Activated T-helper 9 cell treated with anti-CD3 and anti-CD28 coated beads, Interleukin-2, amount 50 U/mL, for 16 hours (primary cell): ENCODE results near the gene E4F1.
"Not testable (repeated sequence)": the region's sequence is repeated elsewhere in the genome, so short reads cannot be mapped to it uniquely, and the experiment has no call there.

ENCODE experiments used
- DNase-seq: peaks from one replicate; pipeline ENCODE4 v3.0.0-alpha.2; 2020; ENCODE audit warnings: low read depth

E4F1 gene

DNA sequence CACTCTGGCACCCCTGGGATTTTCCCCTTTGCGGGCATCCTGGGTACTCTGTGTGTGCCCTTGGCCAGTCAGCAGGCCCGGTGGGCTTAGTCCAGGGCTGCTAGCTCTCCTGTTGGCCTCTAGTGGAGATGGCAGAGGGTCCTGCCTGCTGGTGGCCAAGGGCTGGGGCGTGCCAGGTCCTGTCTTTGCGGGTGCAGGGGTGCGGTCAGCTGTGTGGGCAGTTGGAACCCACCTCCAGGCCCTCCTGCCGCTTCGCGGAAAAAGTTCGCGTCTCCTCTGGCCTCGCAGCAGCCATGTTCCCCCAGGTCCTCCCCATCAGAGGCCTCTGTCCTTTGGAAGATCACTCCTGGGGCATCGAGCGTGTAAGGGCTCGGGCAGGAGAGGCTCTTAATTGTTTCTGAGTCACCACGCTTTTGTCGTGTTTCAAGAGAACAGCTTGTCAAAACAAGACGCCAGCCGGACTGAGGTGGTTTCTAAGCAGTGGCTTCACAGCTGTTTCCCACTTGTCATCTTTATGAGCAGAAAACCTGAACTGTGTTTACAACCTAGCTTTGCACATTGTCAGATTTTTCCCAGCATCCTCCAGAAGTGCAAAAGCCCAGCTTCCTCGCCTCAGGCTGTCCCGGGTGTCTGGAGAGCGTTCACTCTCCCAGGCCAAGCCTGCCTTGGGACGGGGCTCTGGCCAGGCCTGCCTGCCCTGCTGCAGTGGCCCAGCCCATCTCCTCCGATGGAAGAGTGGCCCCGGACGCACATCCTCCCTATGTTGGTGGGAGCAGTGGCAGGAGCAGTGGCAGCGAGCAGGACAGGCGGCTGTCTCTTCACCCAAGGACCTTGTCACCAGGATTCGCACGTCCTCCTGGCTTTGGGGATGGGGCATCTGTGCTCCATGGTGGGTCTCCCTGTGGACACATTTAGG is 7.9 kb downstream of the E4F1 start:
- DNase-seq = no peak

DNA sequence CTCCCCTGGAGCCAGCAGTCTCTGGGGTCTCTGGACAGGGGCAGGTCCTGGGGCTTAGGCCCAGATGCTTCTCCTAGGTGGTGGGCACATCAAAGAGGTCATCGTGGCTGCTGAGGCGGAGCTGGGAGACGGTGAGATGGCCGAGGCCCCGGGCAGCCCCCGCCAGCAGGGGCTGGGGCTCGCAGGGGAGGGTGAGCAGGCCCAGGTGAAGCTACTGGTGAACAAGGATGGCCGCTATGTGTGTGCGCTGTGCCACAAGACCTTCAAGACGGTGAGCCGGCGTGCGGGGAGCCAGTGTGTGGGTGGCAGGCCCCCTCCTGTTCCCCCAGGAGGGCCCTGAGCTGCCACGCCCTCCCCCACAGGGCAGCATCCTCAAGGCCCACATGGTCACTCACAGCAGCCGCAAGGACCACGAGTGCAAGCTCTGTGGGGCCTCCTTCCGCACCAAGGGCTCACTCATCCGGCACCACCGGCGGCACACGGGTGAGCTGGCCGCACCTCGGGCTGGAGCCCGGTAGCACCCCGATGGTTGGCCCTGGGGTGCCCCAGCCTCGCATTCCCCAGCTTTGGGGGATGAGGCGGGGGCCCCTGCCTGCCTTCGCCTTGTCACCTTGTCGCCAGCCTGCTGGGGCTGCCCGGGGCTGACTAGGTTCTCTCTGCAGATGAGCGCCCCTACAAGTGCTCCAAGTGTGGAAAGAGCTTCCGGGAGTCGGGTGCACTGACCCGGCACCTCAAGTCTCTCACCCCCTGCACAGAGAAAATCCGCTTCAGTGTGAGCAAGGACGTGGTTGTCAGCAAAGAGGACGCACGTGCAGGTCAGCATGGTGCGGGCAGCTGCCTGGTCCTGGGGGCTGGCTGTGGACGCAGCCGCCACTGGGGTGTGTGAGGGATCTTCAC is 9.0 kb downstream of the E4F1 start:
- DNase-seq = no peak

DNA sequence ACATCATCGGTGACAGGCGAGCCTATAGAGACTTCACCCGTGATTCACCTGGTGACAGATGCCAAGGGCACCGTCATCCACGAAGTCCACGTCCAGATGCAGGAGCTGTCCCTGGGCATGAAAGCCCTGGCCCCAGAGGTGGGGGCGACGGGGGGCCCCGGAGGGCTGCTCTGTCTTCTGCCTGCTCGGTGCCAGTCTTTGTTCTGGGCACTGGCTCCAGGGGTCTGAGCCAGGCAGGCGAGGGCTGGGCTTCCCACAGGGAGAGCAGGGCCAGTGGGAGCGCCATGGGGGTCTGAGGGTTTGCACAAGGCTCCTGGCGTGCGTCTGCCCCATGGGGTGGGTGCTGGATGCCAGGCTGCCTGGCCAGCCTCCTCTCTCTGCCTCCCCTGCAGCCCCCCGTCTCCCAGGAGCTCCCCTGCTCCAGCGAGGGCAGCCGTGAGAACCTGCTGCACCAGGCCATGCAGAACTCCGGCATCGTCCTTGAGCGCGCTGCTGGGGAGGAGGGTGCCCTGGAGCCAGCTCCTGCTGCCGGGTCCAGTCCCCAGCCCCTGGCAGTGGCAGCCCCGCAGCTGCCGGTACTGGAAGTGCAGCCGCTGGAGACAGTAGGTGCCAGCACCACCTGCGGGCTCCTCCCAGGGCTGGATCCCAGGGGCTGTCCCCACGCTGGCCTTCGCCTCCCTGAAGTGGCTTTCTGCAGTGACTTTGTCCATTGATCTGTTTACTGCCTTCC is 9.8 kb downstream of the E4F1 start:
- DNase-seq = no peak

DNA sequence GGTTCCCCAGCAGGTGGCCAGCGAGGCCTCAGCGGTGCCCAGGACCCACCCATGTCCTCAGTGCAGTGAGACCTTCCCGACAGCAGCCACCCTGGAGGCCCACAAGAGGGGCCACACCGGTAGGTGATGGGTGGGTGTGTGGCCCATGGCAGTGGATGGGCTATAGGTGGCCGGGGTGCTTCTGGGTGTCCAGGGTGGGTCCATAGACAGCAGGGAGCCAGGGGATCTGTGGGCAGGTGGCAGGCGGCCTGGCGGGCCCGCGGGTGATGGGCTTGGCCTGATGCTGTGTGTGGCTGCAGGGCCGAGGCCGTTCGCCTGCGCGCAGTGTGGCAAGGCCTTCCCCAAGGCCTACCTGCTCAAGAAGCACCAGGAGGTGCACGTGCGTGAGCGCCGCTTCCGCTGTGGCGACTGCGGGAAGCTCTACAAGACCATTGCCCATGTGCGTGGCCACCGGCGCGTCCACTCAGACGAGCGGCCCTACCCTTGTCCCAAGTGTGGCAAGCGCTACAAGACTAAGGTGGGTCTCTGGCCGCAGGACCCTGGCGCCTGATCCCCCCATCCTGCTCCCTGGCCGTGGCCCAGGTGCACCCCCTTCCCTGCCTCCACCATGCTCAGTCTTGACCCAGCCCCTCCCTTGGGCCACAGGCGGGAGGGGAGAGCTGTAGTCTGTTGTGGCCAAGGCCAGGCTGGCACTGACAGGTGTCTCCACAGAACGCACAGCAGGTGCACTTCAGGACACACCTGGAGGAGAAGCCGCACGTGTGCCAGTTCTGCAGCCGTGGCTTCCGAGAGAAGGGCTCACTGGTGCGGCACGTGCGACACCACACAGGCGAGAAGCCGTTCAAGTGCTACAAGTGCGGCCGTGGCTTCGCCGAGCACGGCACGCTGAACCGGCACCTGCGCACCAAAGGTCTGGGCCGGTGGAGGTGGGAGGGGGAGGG is 10.8 kb downstream of the E4F1 start:
- DNase-seq = no peak

DNA sequence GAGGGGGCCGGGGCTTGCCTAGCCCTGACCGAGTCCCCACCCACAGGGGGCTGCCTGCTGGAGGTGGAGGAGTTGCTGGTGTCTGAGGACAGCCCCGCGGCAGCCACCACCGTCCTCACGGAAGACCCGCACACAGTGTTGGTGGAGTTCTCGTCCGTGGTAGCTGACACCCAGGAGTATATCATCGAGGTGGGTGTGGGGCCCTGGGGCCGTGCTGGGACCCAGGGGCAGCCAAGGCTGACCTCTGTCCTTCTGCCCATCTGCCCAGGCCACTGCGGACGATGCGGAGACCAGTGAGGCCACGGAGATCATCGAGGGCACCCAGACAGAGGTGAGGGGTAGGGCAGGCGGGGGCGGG is 11.4 kb downstream of the E4F1 start:
- no peak for DNase-seq

DNA sequence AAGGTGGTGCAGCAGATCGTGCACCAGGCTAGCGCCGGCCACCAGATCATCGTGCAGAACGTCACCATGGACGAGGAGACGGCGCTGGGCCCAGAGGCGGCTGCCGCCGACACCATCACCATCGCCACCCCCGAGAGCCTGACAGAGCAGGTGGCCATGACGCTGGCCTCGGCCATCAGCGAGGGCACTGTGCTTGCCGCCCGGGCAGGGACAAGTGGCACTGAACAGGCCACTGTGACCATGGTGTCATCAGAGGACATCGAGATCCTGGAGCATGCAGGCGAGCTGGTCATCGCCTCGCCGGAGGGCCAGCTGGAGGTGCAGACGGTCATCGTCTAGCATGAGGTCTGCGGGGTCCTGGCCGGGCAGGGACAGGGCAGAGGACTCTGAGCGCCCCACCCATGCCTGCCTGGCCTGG is 11.9 kb downstream of the E4F1 start:
- no peak for DNase-seq

DNA sequence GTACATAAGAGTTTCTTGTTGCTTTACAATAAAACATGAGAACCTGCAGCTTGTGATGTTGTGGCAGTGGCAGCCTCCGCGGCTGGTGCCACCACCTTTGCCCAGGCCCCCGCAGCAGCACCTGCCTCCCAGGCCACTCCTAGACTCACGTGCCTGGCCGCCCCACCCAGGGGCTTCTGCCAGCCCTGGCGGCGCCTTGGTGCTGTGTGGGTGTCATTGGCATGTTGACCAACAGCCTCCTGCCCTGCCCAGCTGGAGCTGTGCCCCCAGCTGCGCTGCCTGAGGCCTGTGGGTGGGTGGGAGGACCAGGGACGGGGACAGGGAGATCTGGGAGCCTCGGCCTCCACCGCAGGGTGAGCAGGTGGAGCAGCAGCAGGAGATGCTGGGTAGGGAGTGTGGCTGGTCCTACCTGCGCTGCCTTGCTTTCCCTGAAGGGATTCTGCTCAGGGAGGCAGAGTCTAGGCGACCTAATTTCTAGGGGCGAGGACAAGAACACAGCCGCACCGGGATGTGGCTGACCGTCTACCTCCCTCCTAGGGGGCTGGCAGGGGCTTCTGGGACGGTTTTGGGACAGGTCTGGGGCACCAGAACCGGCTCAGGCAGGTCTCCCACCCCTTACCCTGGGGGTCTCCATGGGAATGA is 12.4 kb downstream of the E4F1 start:
- no peak for DNase-seq

DNA sequence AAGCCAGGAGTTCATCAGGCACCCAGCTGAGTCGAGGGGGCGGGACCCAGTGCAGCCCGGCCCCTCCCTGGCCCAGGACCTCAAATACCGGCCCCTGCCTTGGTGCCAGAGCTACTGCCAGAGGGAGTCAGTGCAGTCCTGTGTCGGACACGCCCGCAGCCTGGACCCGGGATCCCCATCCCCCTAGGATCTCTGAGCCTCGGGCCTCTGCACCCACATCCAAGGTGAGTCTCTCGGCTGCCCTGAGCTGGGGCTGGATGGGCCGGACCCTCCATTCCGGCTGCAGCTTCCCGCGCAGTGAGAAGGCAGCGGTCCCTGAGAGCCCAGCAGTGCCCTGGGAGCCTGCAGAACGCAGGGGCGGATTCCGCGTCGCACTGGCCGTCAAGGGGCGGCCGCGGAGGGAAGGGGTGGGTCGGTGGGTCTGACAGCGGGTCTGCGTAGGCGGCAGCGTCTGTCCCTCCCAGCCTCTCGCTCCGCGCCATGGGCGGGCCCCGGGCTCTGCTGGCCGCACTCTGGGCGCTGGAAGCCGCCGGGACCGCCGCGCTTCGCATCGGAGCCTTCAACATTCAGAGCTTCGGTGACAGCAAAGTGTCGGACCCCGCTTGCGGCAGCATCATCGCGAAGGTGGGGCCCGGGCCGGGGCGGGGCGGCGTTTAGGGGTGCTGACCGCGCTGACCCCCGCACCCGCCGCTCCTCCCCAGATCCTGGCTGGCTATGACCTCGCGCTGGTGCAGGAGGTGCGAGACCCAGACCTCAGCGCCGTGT is 13.1 kb downstream of the E4F1 start, which contains the start of gene DNASE1L2:
DNASE1L2 (plus strand) TSS at position 108 of the 765 bp plus-strand sequence; CDS start at position 481, 373 bp downstream.
- no peak for DNase-seq

DNA sequence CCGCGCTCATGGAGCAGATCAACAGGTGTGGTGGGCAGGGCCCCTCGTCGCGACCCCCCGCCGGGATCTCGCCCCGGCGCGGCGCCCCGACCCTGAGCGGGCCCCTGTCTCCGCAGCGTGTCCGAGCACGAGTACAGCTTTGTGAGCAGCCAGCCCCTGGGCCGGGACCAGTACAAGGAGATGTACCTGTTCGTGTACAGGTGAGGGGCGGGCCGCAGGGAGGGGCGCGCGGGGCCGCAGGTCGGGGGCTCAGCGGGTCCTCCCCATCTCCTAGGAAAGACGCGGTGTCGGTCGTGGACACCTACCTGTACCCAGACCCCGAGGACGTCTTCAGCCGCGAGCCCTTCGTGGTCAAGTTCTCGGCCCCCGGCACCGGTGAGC is 13.7 kb downstream of the E4F1 start:
- no peak for DNase-seq

DNA sequence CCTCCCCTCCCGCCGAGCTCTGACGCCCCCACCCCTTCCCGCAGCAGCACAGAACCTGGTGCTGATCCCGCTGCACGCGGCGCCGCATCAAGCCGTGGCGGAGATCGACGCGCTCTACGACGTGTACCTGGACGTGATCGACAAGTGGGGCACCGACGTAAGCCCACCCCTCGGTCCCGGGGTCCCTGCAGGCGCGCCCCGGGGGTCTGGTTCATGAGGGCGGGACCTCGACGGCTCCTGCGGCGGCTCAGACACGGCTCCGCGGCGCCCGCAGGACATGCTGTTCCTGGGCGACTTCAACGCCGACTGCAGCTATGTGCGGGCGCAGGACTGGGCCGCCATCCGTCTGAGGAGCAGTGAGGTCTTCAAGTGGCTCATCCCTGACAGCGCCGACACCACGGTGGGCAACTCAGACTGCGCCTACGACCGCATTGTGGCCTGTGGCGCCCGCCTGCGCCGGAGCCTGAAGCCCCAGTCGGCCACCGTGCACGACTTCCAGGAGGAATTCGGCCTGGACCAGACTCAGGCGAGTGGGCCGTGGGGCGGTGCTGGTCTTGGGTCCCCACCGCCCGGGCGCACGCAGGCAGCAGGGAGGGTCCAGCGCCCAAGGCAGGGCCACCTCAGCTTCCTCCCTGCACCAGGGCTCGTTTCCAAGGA is 14.2 kb downstream of the E4F1 start:
- DNase-seq = no peak

DNA sequence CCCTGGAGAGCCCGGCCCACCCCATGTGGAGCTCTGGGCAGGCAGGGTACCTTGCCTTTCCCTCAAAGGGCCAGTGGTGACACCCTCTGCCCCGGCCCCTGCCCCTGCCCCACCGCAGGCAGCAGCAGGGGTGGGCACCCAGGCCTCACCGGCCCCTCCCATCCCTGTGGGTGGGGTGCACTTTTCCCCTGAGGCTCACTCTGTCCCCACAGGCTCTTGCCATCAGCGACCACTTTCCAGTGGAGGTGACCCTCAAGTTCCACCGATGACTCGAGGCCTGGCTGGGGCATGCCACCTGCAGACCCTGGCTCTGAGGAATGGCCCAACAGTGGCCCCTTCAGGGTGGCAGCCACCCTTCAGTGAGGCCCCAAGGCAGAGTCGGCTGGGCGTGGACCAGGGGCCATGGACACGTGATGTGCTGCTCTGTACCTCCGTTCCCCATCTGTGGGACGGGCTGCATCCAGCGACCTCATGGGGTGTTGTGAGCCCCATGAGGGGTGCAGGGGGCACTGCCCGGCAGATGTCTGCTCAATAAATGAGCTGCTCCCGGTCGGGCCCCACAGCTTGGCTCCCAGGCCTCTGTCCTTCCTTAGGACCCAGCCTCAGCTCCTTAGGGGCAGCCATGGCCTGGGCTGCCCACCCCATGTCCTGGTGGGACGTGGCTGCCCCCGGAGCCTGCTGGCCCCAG is 14.9 kb downstream of the E4F1 start:
- DNase-seq = no peak

DNA sequence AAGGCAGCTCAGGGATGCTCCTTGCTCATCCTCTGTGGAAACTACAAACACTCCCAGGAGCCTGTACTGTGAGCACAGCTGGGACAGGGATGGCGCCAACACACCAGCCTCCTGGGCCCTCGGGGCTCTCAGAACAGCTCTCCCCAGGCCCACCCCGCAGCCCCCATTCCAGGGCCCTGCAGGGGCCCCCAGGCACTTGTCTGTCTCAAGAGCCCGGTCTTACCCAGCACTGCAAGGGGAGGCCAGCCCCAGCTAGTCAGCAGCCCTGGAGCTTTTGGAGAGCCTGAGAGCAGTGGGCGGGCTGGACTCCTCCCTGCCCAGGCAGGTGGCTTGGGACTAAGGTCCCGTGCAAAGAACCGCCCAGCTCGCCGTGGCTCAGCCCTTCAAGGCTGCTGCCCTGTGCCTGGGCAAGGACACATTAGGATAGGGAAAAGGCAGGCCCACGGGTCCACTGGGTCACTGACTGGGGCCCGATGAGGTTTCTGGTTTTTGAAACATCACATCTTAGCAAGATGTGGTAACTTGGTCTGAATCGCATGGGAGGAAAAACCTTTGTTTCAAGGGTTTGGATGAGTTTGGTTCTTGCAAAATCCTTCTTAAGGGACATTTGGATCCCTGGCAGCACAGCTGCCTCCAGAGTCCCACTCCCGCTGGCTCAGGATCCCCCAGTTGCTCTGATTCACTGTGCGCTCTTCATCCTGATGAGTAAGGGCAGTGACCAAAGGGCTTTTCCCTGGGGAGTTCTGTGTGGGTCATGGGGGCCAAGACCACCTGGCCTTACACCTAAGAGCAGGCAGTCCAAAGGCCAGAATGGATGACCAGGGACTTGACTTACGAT is 15.7 kb downstream of the E4F1 start:
- no peak for DNase-seq

DNA sequence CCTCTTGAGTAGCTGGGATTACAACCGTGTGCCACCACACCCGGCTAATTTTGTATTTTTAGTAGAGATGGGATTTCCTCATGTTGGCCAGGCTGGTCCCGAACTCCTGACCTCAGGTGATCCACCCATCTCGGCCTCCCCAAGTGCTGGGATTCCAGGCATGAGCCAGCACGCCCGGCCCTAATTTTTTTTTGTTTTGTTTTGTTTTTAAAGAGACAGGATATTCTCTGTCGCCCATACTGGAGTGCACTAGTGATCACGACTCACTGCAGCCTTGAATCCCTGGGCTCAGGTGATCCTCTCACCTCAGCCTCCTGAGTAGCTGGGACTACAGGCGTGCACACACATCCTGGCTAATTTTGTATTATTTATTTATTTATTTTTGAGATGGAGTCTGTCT is 16.9 kb downstream of the E4F1 start:
- DNase-seq = not testable (repeated sequence)

DNA sequence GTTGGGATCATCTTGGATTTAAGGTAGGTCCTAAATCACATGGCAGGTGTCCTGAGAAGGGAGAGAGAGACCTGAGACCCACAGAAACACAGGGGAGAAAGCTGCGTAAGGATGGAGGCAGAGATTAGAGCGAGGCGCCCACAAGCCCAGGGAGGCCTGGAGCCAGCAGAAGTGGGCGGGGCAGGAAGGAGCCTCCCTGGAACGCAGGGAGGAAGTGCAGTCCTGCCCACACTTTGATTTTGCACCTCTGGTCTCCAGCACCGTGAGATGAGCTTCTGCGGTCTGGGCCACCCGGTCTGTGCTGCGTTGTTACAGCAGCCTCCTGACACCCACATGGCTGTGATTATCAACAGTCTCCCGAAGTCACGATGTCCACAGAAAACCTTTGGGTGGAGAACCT is 19.2 kb downstream of the E4F1 start:
- DNase-seq = no peak

DNA sequence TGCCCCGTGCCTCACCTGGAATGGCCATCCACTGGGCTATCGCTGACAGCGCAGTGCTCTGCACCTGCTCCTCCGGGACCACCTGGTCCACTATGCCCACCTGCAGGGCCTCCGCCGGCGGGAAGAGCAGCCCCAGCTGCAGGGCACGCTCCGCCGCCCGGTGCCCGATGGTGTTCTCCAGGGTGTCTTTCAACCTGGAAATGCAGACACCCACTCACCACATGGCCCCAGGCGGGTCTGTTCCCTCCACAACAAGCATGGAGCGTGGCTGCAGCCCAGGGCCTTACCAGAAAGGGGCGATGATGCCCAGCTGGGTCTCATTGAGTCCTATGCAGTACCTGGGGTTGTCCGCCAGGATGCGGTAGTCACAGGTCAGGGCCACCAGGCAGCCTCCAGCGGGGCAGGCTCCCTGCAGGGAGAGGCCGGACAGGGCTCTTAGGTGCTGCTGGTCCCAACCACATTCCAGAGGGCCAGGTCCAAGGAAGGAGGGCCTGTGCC is 19.7 kb downstream of the E4F1 start:
- no peak for DNase-seq

DNA sequence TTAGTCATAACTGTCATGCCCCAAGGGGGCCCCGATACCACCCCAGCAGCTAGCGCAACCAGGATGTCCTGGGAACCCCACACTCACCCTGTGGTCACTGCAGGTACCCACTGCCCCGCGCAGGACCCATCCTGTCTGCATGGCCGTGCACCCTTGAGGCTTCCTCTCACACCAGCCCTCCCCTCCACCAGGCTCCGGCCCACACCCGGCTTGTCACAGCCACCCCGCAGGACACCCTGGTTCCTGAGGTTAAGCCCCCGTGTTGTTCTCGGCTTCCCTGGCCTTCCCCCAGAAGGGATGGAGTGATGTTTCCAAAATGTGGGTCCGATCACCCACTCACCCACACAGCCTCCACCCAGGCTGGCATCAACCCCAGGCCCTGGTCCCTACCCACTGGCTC is 20.4 kb downstream of the E4F1 start:
- no peak for DNase-seq

DNA sequence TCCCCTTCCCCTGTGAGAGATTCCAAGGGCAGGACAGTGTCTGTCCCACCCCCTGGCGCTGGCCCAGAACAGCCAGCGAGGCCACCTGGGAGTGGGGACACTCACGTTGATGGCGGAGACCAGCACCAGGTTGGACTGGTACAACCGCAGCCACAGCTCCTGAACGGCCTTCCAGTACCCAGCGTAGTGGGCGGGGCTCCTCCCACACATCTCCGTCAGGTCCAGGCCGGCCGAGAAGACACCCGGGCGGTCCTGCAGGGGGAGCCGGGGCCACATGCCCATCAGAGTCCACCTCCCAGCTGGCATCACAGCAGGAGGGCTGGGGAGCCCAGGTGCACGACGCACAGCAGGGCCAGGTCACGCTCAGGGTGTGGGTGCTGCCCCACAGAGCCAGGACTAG is 20.9 kb downstream of the E4F1 start:
- no peak for DNase-seq
